Hepatocyte (in vitro differentiated cells): ENCODE data around the gene CYP3A7. TPM values are rescaled to one million over a fixed set of nuclear protein-coding genes. Genes with fewer than 3 reads are reported as not detected.

Source experiments
- DNase-seq: peaks from one replicate; pipeline ENCODE4 v3.0.0-alpha.2; 2016; ENCODE audit warnings: low spot score
- H2AFZ ChIP-seq: fragments of 200-600 bp; sonication (generic); 2 replicates; pipeline ENCODE4 v1.6.0; 2016; ENCODE audit warnings: antibody characterized with exemption, mild to moderate bottlenecking
- H3K27ac ChIP-seq: fragments of 200-600 bp; sonication (generic); 2 replicates; pipeline ENCODE4 v1.5.1; 2016; ENCODE audit warnings: mild to moderate bottlenecking
- H3K27me3 ChIP-seq: fragments of 200-600 bp; sonication (generic); 2 replicates; pipeline ENCODE4 v1.6.1; 2016
- H3K36me3 ChIP-seq: fragments of 200-600 bp; sonication (generic); replicated peaks from 2 replicates; pipeline ENCODE4 v1.5.1; 2016; ENCODE audit warnings: low read depth; ENCODE audit not compliant: insufficient read depth
- H3K4me1 ChIP-seq: fragments of 200-600 bp; sonication (generic); 2 replicates; pipeline ENCODE4 v1.5.1; 2016; ENCODE audit warnings: mild to moderate bottlenecking, moderate library complexity; ENCODE audit not compliant: insufficient read depth
- H3K4me2 ChIP-seq: fragments of 200-600 bp; sonication (generic); 2 replicates; pipeline ENCODE4 v1.6.0; 2016
- H3K4me3 ChIP-seq: fragments of 200-600 bp; sonication (generic); 2 replicates; pipeline ENCODE4 v1.5.1; 2016; ENCODE audit warnings: mild to moderate bottlenecking
- H3K79me2 ChIP-seq: fragments of 200-600 bp; sonication (generic); 2 replicates; pipeline ENCODE4 v1.6.0; 2017; ENCODE audit warnings: mild to moderate bottlenecking
- H3K9me2 ChIP-seq: fragments of 200-600 bp; sonication (generic); replicated peaks from 2 replicates; pipeline ENCODE4 v1.6.0; 2017; ENCODE audit warnings: mild to moderate bottlenecking; ENCODE audit not compliant: insufficient read depth
- H3K9me3 ChIP-seq: fragments of 200-600 bp; sonication (generic); 2 replicates; pipeline ENCODE4 v1.5.1; 2016; ENCODE audit warnings: low read depth, mild to moderate bottlenecking
- H4K20me1 ChIP-seq: fragments of 200-600 bp; sonication (generic); 2 replicates; pipeline ENCODE4 v1.6.0; 2016; ENCODE audit warnings: mild to moderate bottlenecking; ENCODE audit not compliant: insufficient read depth, poor library complexity, severe bottlenecking
- CTCF ChIP-seq: fragments of 200-600 bp; sonication (generic); IDR thresholded peaks from 2 replicates; pipeline ENCODE4 v1.5.1; 2016; ENCODE audit warnings: antibody characterized with exemption, mild to moderate bottlenecking; ENCODE audit not compliant: poor library complexity
- EZH2 ChIP-seq: fragments of 200-600 bp; sonication (generic); IDR thresholded peaks from 2 replicates; pipeline ENCODE4 v1.6.1; 2016; ENCODE audit warnings: antibody characterized with exemption, mild to moderate bottlenecking, borderline replicate concordance
- EZH2phosphoT487 ChIP-seq: fragments of 200-600 bp; sonication (generic); IDR thresholded peaks from one replicate; pipeline ENCODE4 v1.6.1; 2018; ENCODE audit warnings: antibody characterized with exemption, mild to moderate bottlenecking, low read depth, moderate library complexity; ENCODE audit not compliant: unreplicated experiment, severe bottlenecking
- WGBS: methylation state at CpG from one replicate; pipeline ENCODE4 v1.1.6; 2016; ENCODE audit warnings: low lambda C conversion rate; ENCODE audit errors: missing lambda C conversion rate; 5-methylcytosine and 5-hydroxymethylcytosine counted together
- polyA plus RNA-seq: library from polyadenylated mRNA; unstranded; fragments of >200 nt; fragmentation: Nextera tagmentation; extraction: Ambion mirVana; gene quantifications from 2 replicates; pipeline ENCODE4 v1.2.1, GENCODE V29; 2016
- total RNA-seq: library from RNA; depleted of rRNA; stranded (reverse); fragments of >200 nt; gene quantifications from 2 replicates; pipeline ENCODE4 v1.2.3, GENCODE V29; 2014

The CYP3A7 gene
- total and polyA plus RNA-seq, 2 experiments from 2014 or later, result 444 to 770 TPM

GRCh38 chr7:99733003-99733402, 2.0 kb downstream of the CYP3A7 start:
- peaks cover 29% of the 10 kb centered on the region for H3K4me1 ChIP-seq
- no peak for DNase-seq
- H3K36me3 ChIP-seq, result no peaks in the 10 kb centered on the region
- no peaks in the 10 kb centered on the region for H3K9me3 ChIP-seq
- 77% methylated on average over 3 of the region's 3 CpGs for WGBS
- H3K79me2 ChIP-seq, result no peaks in the 10 kb centered on the region
- peak overlapping the region; percentile 20 for H3K4me2 ChIP-seq
- H3K9me2 ChIP-seq, result no peaks in the 10 kb centered on the region
- H3K27ac ChIP-seq, result no peak overlapping the region
- no peaks in the 10 kb centered on the region for H4K20me1 ChIP-seq
- no peak overlapping the region for H2AFZ ChIP-seq
- no peak overlapping the region for H3K4me3 ChIP-seq
- TF ChIP-seq EZH2, result no peak
- TF ChIP-seq CTCF, result no peak
- TF ChIP-seq EZH2phosphoT487, result no peak
- no peaks in the 10 kb centered on the region for H3K27me3 ChIP-seq

- Histone ChIP-seq H3K27ac (peak overlapping the region; percentile 93), H4K20me1 (no peaks in the 10 kb centered on the region), H3K4me1 (peaks cover 29% of the 10 kb centered on the region), H3K9me3 (no peaks in the 10 kb centered on the region), H3K4me2 (no peak overlapping the region), H3K79me2 (no peaks in the 10 kb centered on the region), H3K27me3 (no peaks in the 10 kb centered on the region), H3K9me2 (no peaks in the 10 kb centered on the region), H2AFZ (no peak overlapping the region), H3K4me3 (no peak overlapping the region), H3K36me3 (no peaks in the 10 kb centered on the region)
- no peak for DNase-seq
- TF ChIP-seq EZH2phosphoT487 (no peak), CTCF (no peak), EZH2 (no peak)
- WGBS, result 95% methylated on average over 4 of the region's 4 CpGs
Measured at GRCh38 chr7:99731638-99732374, 3.2 kb downstream of the CYP3A7 start.

GRCh38 chr7:99730992-99731391, 4.0 kb downstream of the CYP3A7 start:
- H3K36me3 ChIP-seq, result no peaks in the 10 kb centered on the region
- H3K4me1 ChIP-seq, result peaks cover 29% of the 10 kb centered on the region
- 77% methylated on average over 3 of the region's 3 CpGs for WGBS
- H3K4me3 ChIP-seq, result no peak overlapping the region
- no peak overlapping the region for H2AFZ ChIP-seq
- DNase-seq, result no peak
- H3K9me3 ChIP-seq, result no peaks in the 10 kb centered on the region
- H3K79me2 ChIP-seq, result no peaks in the 10 kb centered on the region
- no peaks in the 10 kb centered on the region for H3K9me2 ChIP-seq
- TF ChIP-seq CTCF (no peak), EZH2 (no peak), EZH2phosphoT487 (no peak)
- no peaks in the 10 kb centered on the region for H3K27me3 ChIP-seq
- H4K20me1 ChIP-seq, result no peaks in the 10 kb centered on the region
- peak overlapping the region; percentile 93 for H3K27ac ChIP-seq
- H3K4me2 ChIP-seq, result peak overlapping the region; percentile 4
